DMS 273 (cell line): ENCODE results near the gene DCBLD1.
A peak's percentile ranks its signal among the peaks of the same experiment; 100 is the strongest.

Experiments
- DNase-seq: peaks from one replicate; lab custom pipeline; 2025; ENCODE audit not compliant: unreplicated experiment; lab: John Stamatoyannopoulos, UW

DCBLD1 gene

GRCh38 chr6:117555262-117555849, 72.9 kb downstream of the DCBLD1 start:
- DNase-seq = no peak

DNA sequence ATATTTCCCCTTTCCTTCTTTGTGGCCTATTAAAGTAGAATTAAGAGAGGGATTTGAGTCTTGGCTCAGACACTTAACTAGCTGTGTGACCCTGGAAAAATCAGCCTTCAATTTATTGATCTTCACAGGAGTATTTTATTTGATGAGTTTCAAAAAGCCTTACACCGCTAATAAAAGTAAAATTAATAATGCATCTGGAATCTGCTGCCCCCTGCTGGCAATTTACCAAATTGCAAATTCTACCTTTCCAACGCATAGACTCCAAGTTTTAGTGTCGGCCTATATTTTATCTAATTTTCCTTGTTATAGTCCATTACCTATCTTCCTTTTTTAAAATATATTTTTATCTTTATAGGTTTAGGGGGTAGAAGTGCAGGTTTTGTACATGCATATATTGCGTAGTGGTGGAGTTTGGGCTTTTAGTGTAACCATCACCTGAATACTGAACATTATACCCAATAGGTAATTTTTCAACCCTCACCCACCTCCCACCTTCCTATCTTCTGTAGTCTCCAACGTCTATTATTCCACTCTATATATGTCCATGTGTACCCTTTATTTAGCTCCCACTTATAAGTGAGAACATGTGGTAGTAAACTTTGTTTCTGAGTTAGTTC, 73.5 kb downstream of the DCBLD1 start:
- peak; percentile 72 for DNase-seq

DNA sequence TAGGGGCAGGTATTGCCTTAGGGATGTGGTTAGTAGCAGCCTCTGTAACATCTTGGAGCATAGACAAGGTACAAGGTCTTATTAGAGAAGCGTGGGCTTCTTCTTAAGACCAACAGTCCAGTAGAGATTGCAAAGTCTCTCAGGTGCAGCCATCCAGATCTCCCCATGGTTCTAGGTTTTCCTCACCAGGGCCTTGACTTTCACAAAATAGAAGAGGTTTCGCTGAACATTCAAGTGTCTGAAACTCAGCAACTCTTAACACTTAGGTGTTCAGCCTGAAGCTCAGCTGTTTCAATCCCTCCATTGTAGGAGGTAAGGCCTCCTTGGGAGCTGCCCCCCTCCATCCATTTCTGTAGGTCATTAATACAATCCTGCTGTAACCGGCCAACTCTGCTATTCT, 75.5 kb downstream of the DCBLD1 start:
- peak; percentile 8 for DNase-seq

GRCh38 chr6:117558818-117559217, 76.3 kb downstream of the DCBLD1 start:
- peak; percentile 40 for DNase-seq

DNA sequence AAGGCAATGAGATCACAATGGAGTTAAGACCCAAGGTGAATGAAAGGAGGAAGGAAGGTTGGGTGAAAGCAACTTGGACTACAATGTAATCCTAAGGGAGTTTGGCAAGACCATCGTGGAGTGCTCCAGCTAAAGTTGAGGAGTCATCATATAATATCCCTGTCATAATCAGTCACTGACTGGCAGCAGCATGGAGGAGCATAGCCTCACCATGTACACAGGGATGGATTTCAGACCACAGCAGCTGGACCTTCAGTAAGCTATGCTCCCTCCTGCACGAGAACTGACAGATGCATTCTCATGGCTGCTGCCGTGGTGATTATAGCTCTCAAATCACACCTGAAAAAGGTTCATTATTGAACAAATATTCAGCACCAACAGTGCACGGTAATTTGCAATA, 76.8 kb downstream of the DCBLD1 start:
- peak; percentile 39 for DNase-seq

- no peak for DNase-seq
These were observed 78.7 kb downstream of the DCBLD1 start for GRCh38 chr6:117561128-117561527.

DNA sequence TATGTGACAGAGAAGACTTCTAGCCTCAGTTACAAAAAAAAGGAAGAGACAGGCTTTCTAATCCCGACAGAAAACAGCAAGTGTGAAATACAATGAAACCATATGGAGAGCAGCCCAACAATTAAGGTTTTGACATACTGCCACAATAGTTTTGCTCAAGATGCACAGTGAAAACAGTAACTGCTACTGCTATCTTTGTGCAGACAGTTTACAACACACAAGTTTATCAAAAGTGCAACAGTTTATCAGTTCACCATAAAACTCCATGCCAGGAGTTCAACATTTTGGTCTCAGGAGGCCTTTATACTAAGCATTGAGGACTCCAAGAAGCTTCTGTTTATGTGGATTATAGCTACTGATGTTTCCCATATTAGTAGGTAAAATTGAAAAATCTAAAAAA, 82.2 kb downstream of the DCBLD1 start:
- DNase-seq = no peak

- DNase-seq = no peak
These were observed 85.8 kb downstream of the DCBLD1 start for GRCh38 chr6:117568247-117568646.

DNA sequence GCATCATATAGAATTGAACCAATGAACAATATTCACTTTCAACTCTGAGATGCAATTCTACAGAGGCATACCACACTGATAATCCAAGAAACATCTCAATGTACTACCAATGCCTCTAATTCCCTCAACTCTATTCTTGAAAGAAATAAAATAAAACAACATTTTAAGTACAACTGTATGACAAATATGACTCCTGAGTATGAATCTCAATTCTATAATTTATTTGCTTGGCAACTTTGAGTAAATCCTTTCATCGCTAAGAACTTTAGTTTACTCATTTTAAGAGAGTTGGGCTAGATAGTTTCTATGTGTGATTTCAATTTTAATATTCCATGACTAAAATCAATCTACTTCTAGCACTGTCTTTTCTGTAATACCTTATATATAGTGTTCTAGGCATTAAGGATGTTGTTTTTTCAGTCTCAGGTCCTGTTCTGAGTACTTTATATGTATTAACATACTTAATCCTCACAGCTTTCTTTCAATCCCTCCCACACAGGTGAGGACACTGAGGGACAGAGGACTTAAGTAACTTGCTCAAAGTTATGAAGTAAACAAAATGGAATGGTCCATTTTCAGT, 86.4 kb downstream of the DCBLD1 start:
- no peak for DNase-seq

DNA sequence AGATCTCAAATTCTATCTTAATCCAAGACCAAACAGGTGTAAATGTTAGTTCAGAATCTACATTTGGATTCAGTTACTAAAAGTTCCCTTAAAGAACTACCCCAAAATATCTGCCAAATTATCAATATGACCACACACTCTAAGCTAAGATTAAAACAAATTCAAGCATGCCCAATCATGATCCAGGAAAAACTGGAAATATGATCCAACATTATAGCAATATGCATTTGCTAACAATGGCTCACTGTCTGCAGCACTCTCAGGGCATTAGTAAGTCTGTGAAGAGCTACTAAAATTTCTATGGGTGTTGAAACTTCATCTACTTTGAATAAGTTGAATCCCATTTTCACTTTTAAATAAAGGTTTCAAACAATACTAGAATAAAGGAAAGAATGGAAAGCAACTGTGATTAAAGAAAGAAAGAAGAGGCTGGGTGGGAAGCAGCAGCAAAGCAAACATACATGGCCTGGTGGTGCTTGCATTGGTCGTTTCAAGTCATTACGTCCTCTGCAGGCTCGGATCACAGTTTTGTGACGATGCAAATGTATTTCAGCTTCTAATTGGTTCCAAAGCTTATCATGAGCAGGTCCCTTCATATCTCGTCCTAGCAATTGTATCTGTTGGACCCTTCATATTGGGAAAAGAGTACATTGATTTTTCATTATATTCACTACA, 90.7 kb downstream of the DCBLD1 start:
- DNase-seq = no peak

DNA sequence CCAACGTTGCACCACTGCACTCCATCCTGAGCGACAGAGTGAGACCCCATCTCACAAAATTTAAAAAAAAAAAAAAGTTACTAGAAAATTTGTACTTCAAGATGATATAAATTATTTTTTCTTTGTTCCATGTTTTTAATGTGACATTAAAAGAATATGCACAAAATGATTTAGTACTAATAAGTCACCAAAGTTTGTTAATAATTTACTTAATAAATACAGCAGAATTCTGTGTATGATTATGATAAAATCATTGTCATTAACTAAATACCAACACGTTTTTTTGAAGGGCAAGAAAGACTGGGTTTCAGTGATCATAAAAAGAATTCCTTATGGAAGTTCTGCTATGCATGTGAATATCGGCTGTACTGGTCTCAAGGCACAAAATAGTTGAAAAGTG, 91.7 kb downstream of the DCBLD1 start:
- DNase-seq = no peak

- DNase-seq = no peak
These were observed 103.2 kb downstream of the DCBLD1 start for GRCh38 chr6:117585647-117586046.

DNA sequence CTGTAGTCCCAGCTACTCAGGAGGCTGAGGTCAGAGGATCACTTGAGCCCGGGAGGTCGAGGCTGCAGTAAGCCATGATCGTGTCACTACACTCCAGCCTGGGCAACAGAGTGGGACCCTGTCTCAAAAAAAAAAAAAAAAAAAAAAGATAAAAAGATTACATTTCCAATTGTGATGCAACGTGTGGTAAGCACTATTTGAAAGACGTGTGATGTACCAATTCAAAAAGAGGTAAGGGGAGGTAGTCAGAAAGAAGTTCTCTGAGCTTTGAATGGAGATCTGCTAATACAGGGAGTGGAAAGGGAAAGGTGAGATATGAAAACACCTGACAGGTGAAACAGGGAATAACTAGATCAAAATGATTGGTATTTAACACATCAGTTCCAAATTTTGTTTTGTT, 108.0 kb downstream of the DCBLD1 start:
- no peak for DNase-seq

DNA sequence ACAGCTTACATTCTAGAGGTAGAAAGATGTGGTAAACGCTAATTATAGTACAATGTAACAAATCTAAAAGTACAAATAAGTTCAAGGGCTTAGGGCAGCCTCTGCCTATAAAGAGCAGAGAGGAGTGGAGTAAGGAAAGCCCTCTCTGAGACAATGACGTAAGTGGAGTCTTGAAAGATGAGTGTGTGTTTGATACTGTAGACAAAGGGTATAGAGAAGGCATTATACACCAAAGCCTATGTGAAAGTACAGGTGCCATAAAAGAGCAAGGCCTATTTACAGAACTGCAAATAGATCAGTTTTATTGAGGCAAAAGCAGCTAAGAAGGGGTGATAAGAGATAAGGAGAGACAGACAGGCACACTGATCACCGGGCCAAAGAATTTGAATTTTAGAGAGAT, 108.9 kb downstream of the DCBLD1 start:
- no peak for DNase-seq

GRCh38 chr6:117592983-117593759, 110.7 kb downstream of the DCBLD1 start:
- DNase-seq = no peak

- DNase-seq = no peak
These were observed 112.8 kb downstream of the DCBLD1 start for GRCh38 chr6:117595099-117595923.

DNA sequence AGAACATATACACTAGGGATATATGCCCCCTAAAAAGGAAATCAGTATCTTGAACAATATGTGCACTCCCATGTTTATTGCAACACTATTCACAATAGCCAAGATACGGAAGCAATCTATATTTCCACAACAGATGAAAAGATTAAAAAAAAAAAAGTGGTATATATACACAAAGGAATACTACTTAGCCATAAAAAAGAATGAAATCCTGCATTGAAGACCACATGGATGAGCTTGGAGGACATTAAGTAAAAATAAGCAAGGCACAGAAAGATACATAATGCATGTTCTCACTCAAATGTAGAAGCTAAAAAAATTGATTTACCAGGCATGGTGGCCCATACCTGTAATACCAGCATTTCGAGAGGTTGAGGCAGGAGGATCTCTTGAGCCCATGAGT, 115.3 kb downstream of the DCBLD1 start:
- DNase-seq = no peak
